HepG2 (cell line): ENCODE measurements around the gene KRT6B.

ENCODE experiments used
- ATF3 ChIP-seq: sonication (generic); formaldehyde crosslinking; IDR thresholded peaks from 2 replicates; pipeline ENCODE4 v1.4.0; 2020; ENCODE audit warnings: missing genetic modification reagents
- CTCF ChIP-seq: sonication (generic); formaldehyde crosslinking; IDR thresholded peaks from 2 replicates; pipeline ENCODE4 v1.5.0; 2020; ENCODE audit warnings: mild to moderate bottlenecking, missing genetic modification reagents, moderate library complexity
- NR3C1 ChIP-seq: sonication (generic); formaldehyde crosslinking; IDR thresholded peaks from 2 replicates; pipeline ENCODE4 v1.4.0; 2020; ENCODE audit warnings: missing genetic modification reagents
- ZNF260 ChIP-seq: sonication (generic); formaldehyde crosslinking; IDR thresholded peaks from 2 replicates; pipeline ENCODE4 v1.4.0; 2020; ENCODE audit warnings: missing genetic modification reagents, low read depth, mild to moderate bottlenecking, borderline replicate concordance
- ZNF501 ChIP-seq: sonication (generic); formaldehyde crosslinking; IDR thresholded peaks from 2 replicates; pipeline ENCODE4 v1.5.1; 2020; ENCODE audit warnings: mild to moderate bottlenecking, moderate library complexity, missing genetic modification reagents

- TF ChIP-seq NR3C1 (CRISPR knock-in tag) (no peak), ATF3 (no peak), ZNF501 (no peak), ZNF260 (CRISPR knock-in tag) (no peak), CTCF (no peak)
These were observed 47.0 kb downstream of the KRT6B start for GRCh38 chr12:52404951-52405350.
